Measurements from ENCODE around the gene CMTM4. TPM values are rescaled to one million over a fixed set of nuclear protein-coding genes. Genes with fewer than 3 reads are reported as not detected.

CMTM4 gene
- total RNA-seq, 2 experiments from 2014 or later: 1.1 to 1.2 TPM

GRCh38 chr16:66609139-66609510 is 87.4 kb downstream of the CMTM4 start:
- Mint-ChIP-seq H3K9me3 (ENCODE audit: low read depth) (no peaks in the 10 kb centered on the region), H3K36me3 (peaks cover 40% of the 10 kb centered on the region), H3K4me1 (peaks cover 40% of the 10 kb centered on the region), H3K27me3 (no peaks in the 10 kb centered on the region), H3K4me3 (no peak overlapping the region), H3K27ac (no peak overlapping the region)
- DNase-seq (no peak), ATAC-seq (no peak)
- CTCF ChIA-PET: interaction anchor here (0.6 to 4.3 kb wide), 45 partner anchors 8 to 272 kb away, joined by 3 to 36 read pairs (median 5); partner anchors contain the start of genes CKLF, CMTM4, DYNC1LI2 and NAE1

- no peaks in the 10 kb centered on the region for H3K9me3 Mint-ChIP-seq (ENCODE audit: low read depth)
- ATAC-seq (peak; percentile 17), DNase-seq (peak; percentile 86)
- H3K4me1 Mint-ChIP-seq: peaks cover 46% of the 10 kb centered on the region
- no peak overlapping the region for H3K4me3 Mint-ChIP-seq
- H3K36me3 Mint-ChIP-seq: peaks cover 38% of the 10 kb centered on the region
- peak overlapping the region; percentile 59 for H3K27ac Mint-ChIP-seq
- CTCF ChIA-PET: interaction anchor here (0.6 to 4.3 kb wide), 52 partner anchors 9 to 272 kb away, joined by 3 to 36 read pairs (median 4); partner anchors contain the start of genes CKLF, CMTM4, DYNC1LI2 and NAE1
- no peaks in the 10 kb centered on the region for H3K27me3 Mint-ChIP-seq
Observed at GRCh38 chr16:66608241-66609138, 88.1 kb downstream of the CMTM4 start.

GRCh38 chr16:66605979-66606751 is 90.4 kb downstream of the CMTM4 start:
- Mint-ChIP-seq H3K27me3 (no peaks in the 10 kb centered on the region), H3K27ac (peak overlapping the region; percentile 81), H3K36me3 (peaks cover 30% of the 10 kb centered on the region), H3K9me3 (ENCODE audit: low read depth) (peaks cover 2% of the 10 kb centered on the region), H3K4me3 (peak overlapping the region; percentile 77), H3K4me1 (peaks cover 51% of the 10 kb centered on the region)
- DNase-seq: peak; percentile 47
- no peak for ATAC-seq
- CTCF ChIA-PET: interaction anchor here (1.1 to 4.3 kb wide), 8 partner anchors 11 to 262 kb away, joined by 3 to 24 read pairs (median 4); partner anchors contain the start of gene CKLF

GRCh38 chr16:66605177-66605978 is 91.2 kb downstream of the CMTM4 start:
- H3K36me3 Mint-ChIP-seq: peaks cover 31% of the 10 kb centered on the region
- peaks cover 55% of the 10 kb centered on the region for H3K4me1 Mint-ChIP-seq
- DNase-seq: peak; percentile 63
- CTCF ChIA-PET: interaction anchor here (0.6 to 4.3 kb wide), 12 partner anchors 9 to 263 kb away, joined by 3 to 31 read pairs (median 5); partner anchors contain the start of gene CKLF
- peak overlapping the region; percentile 77 for H3K4me3 Mint-ChIP-seq
- H3K9me3 Mint-ChIP-seq (ENCODE audit: low read depth): peaks cover 8% of the 10 kb centered on the region
- H3K27ac Mint-ChIP-seq: peak overlapping the region; percentile 81
- peak; percentile 20 for ATAC-seq
- H3K27me3 Mint-ChIP-seq: no peaks in the 10 kb centered on the region

GRCh38 chr16:66604376-66605176 is 92.0 kb downstream of the CMTM4 start, which contains the start of gene CMTM3:
TSS of gene CMTM3 (plus strand) at chr16:66604704. CDS start at chr16:66604806, 102 bp downstream.
- peak; percentile 82 for DNase-seq
- H3K36me3 Mint-ChIP-seq: peaks cover 25% of the 10 kb centered on the region
- peaks cover 8% of the 10 kb centered on the region for H3K9me3 Mint-ChIP-seq (ENCODE audit: low read depth)
- H3K27me3 Mint-ChIP-seq: no peaks in the 10 kb centered on the region
- H3K4me3 Mint-ChIP-seq: peak within 1 kb of the TSS; percentile 78
- peak; percentile 68 for ATAC-seq
- peak within 1 kb of the TSS; percentile 90 for H3K27ac Mint-ChIP-seq
- CTCF ChIA-PET: interaction anchor here (0.6 to 3.3 kb wide), 20 partner anchors 8 to 276 kb away, joined by 3 to 31 read pairs (median 4); partner anchors contain the start of genes CKLF, NAE1 and PDP2
- peaks cover 52% of the 10 kb centered on the region for H3K4me1 Mint-ChIP-seq

- DNase-seq (peak; percentile 92), ATAC-seq (peak; percentile 62)
- Mint-ChIP-seq H3K9me3 (ENCODE audit: low read depth) (peaks cover 8% of the 10 kb centered on the region), H3K36me3 (peaks cover 21% of the 10 kb centered on the region), H3K27me3 (no peaks in the 10 kb centered on the region), H3K4me3 (peak overlapping the region; percentile 78), H3K4me1 (peaks cover 57% of the 10 kb centered on the region), H3K27ac (peak overlapping the region; percentile 90)
- CTCF ChIA-PET: interaction anchor here (0.6 to 3.3 kb wide), 22 partner anchors 9 to 276 kb away, joined by 3 to 31 read pairs (median 4); partner anchors contain the start of genes NAE1 and PDP2
Observed at GRCh38 chr16:66603537-66604375, 92.8 kb downstream of the CMTM4 start.

- no peak for DNase-seq
- CTCF ChIA-PET: interaction anchor here (0.7 to 1.3 kb wide), 2 partner anchors 12 to 125 kb away, joined by 3 to 4 read pairs; no protein-coding TSS in a partner anchor
- Mint-ChIP-seq H3K27me3 (no peaks in the 10 kb centered on the region), H3K9me3 (ENCODE audit: low read depth) (peaks cover 8% of the 10 kb centered on the region), H3K27ac (no peak overlapping the region), H3K4me1 (peaks cover 55% of the 10 kb centered on the region), H3K4me3 (no peak overlapping the region), H3K36me3 (peaks cover 15% of the 10 kb centered on the region)
- ATAC-seq: no peak
Observed at GRCh38 chr16:66601471-66601870, 95.1 kb downstream of the CMTM4 start.

- Mint-ChIP-seq H3K27me3 (no peaks in the 10 kb centered on the region), H3K4me1 (peaks cover 51% of the 10 kb centered on the region), H3K4me3 (no peak overlapping the region), H3K9me3 (ENCODE audit: low read depth) (peaks cover 8% of the 10 kb centered on the region), H3K27ac (no peak overlapping the region), H3K36me3 (peaks cover 13% of the 10 kb centered on the region)
- CTCF ChIA-PET: interaction anchor here (0.7 to 1.5 kb wide), 3 partner anchors 11 to 124 kb away, joined by 3 to 13 read pairs (median 4); no protein-coding TSS in a partner anchor
- DNase-seq (no peak), ATAC-seq (no peak)
Observed at GRCh38 chr16:66600477-66600876, 96.1 kb downstream of the CMTM4 start.

GRCh38 chr16:66599726-66600125 is 96.8 kb downstream of the CMTM4 start:
- no peak for DNase-seq
- Mint-ChIP-seq H3K9me3 (ENCODE audit: low read depth) (peaks cover 8% of the 10 kb centered on the region), H3K27me3 (no peaks in the 10 kb centered on the region), H3K27ac (peak overlapping the region; percentile 61), H3K4me1 (peaks cover 56% of the 10 kb centered on the region), H3K4me3 (no peak overlapping the region), H3K36me3 (peaks cover 13% of the 10 kb centered on the region)
- no peak for ATAC-seq
- CTCF ChIA-PET: interaction anchor here (0.9 to 5.3 kb wide), 4 partner anchors 9 to 194 kb away, joined by 4 to 36 read pairs (median 16); partner anchors contain the start of genes CKLF and TK2

GRCh38 chr16:66598111-66598510 is 98.4 kb downstream of the CMTM4 start:
- peak overlapping the region; percentile 96 for H3K27ac Mint-ChIP-seq
- peak; percentile 73 for ATAC-seq
- H3K27me3 Mint-ChIP-seq: no peaks in the 10 kb centered on the region
- CTCF ChIA-PET: interaction anchor here (1.0 to 5.3 kb wide), 8 partner anchors 9 to 275 kb away, joined by 3 to 36 read pairs (median 7); partner anchors contain the start of genes CKLF and TK2
- peak overlapping the region; percentile 27 for H3K4me3 Mint-ChIP-seq
- peaks cover 8% of the 10 kb centered on the region for H3K9me3 Mint-ChIP-seq (ENCODE audit: low read depth)
- DNase-seq: peak; percentile 67
- H3K4me1 Mint-ChIP-seq: peaks cover 52% of the 10 kb centered on the region
- peaks cover 13% of the 10 kb centered on the region for H3K36me3 Mint-ChIP-seq

Measured in activated CD8-positive, alpha-beta memory T cell treated with anti-CD3 and anti-CD28 coated beads, Interleukin-2, amount 10 ng/mL, durations not matched to agents 7 days and 5 days (primary cell).